Natural killer cell treated with Interleukin-12 subunit alpha and Interleukin-12 subunit beta and Interleukin-15 and Interleukin-18, amount 100 ng/mL, for 72 hours (primary cell): ENCODE measurements around the gene BTBD1. TPM values are rescaled to one million over a fixed set of nuclear protein-coding genes. Genes with fewer than 3 reads are reported as not detected.
"Not testable (repeated sequence)": the region's sequence is repeated elsewhere in the genome, so short reads cannot be mapped to it uniquely, and the experiment has no call there.

ENCODE experiments used
- ATAC-seq, 2 donors: fragments of 150-1000 bp; cut with Tn5 transposase in 1 of 2; sonication (Bioruptor Pico), chemical (Tn5 transposase) in 1 of 2; 2 replicates each; pipeline ENCODE4 v1.10.0; 2021
- DNase-seq: peaks from one replicate; pipeline ENCODE4 v3.0.0; 2022; ENCODE audit warnings: low spot score
- H3K27ac Mint-ChIP-seq, 2 donors: 1 replicate in 1 of 2; 2 replicates in 1 of 2; pipeline ENCODE4 v1.8.0; 2022; ENCODE audit warnings: mixed read lengths in 2 of 2, mild to moderate bottlenecking in 1 of 2, moderate library complexity in 1 of 2
- H3K27me3 Mint-ChIP-seq, 2 donors: 1 replicate in 1 of 2; 2 replicates in 1 of 2; pipeline ENCODE4 v1.8.0; 2022; ENCODE audit warnings: mixed read lengths in 2 of 2
- H3K36me3 Mint-ChIP-seq: one replicate; pipeline ENCODE4 v1.8.0; 2022; ENCODE audit warnings: mixed read lengths
- H3K4me1 Mint-ChIP-seq, 2 donors: 1 replicate in 1 of 2; 2 replicates in 1 of 2; pipeline ENCODE4 v1.8.0; 2022; ENCODE audit warnings: low read depth in 2 of 2, mixed read lengths in 2 of 2, mild to moderate bottlenecking in 1 of 2
- H3K4me3 Mint-ChIP-seq: one replicate; pipeline ENCODE4 v1.8.0; 2022; ENCODE audit warnings: mixed read lengths
- H3K9me3 Mint-ChIP-seq: 2 replicates; pipeline ENCODE4 v1.8.0; 2022; ENCODE audit warnings: mixed read lengths
- total RNA-seq, 2 donors: library from RNA; stranded (reverse); gene quantifications; one replicate each; pipeline ENCODE4 v1.2.3, GENCODE V29; 2022

BTBD1 gene
- total RNA-seq, 2 donors from 2014 or later: 63.3 to 71.9 TPM

GRCh38 chr15:83106994-83107840 lies 40.2 kb upstream of the BTBD1 start, which contains the start of gene TM6SF1:
Gene TM6SF1, plus strand, starts transcription at chr15:83107645. Its CDS starts 36 bp downstream, at chr15:83107681.
- H3K27me3 Mint-ChIP-seq: peaks cover 8% of the 10 kb centered on the region in 2 donors

GRCh38 chr15:83105440-83105839 lies 38.4 kb upstream of the BTBD1 start:
- ATAC-seq: no peak
- H3K9me3 Mint-ChIP-seq: no peaks in the 10 kb centered on the region
- peak overlapping the region; percentile 11 for H3K4me3 Mint-ChIP-seq

More at GRCh38 chr15:83106994-83107840, 40.2 kb upstream of the BTBD1 start, which contains the start of gene TM6SF1:
- Mint-ChIP-seq H3K4me1 (peaks cover 33% of the 10 kb centered on the region in 2 donors), H3K27ac (peak within 1 kb of the TSS; percentile 88 to 94), H3K36me3 (no peaks in the 10 kb centered on the region), H3K9me3 (no peaks in the 10 kb centered on the region), H3K4me3 (peak within 1 kb of the TSS; percentile 89)
- ATAC-seq: peak; percentile 67 to 76
- peak; percentile 70 for DNase-seq

GRCh38 chr15:83104141-83104540 lies 37.1 kb upstream of the BTBD1 start:
- Mint-ChIP-seq H3K4me3 (no peak overlapping the region), H3K4me1 (peaks cover 11 to 12% of the 10 kb centered on the region in 2 donors), H3K27me3 (peaks cover 22 to 26% of the 10 kb centered on the region in 2 donors), H3K27ac (no peak overlapping the region), H3K36me3 (no peaks in the 10 kb centered on the region), H3K9me3 (no peaks in the 10 kb centered on the region)
- ATAC-seq (no peak), DNase-seq (no peak)

More at GRCh38 chr15:83105440-83105839, 38.4 kb upstream of the BTBD1 start:
- H3K36me3 Mint-ChIP-seq: no peaks in the 10 kb centered on the region
- peak overlapping the region in 1 of 2 donors; percentile 2 for H3K27ac Mint-ChIP-seq
- peaks cover 16 to 18% of the 10 kb centered on the region in 2 donors for H3K27me3 Mint-ChIP-seq
- DNase-seq: no peak
- peaks cover 23 to 25% of the 10 kb centered on the region in 2 donors for H3K4me1 Mint-ChIP-seq

- DNase-seq (no peak), ATAC-seq (no peak)
- Mint-ChIP-seq H3K4me3 (no peak overlapping the region), H3K9me3 (no peaks in the 10 kb centered on the region), H3K4me1 (no peaks in the 10 kb centered on the region), H3K27ac (no peak overlapping the region), H3K27me3 (peaks cover 26 to 29% of the 10 kb centered on the region in 2 donors), H3K36me3 (peaks cover 4% of the 10 kb centered on the region)
These were observed 35.3 kb upstream of the BTBD1 start for GRCh38 chr15:83102346-83102745.

- Mint-ChIP-seq H3K4me1 (no peaks in the 10 kb centered on the region), H3K4me3 (no peak overlapping the region), H3K36me3 (peaks cover 4% of the 10 kb centered on the region), H3K27me3 (peaks cover 39% of the 10 kb centered on the region in 2 donors), H3K9me3 (no peaks in the 10 kb centered on the region), H3K27ac (no peak overlapping the region)
- no peak for ATAC-seq
- DNase-seq: no peak
These were observed 33.1 kb upstream of the BTBD1 start for GRCh38 chr15:83100097-83100646.

GRCh38 chr15:83099290-83099689 lies 32.2 kb upstream of the BTBD1 start:
- ATAC-seq: no peak
- no peak overlapping the region for H3K4me3 Mint-ChIP-seq
- no peak overlapping the region for H3K27ac Mint-ChIP-seq
- no peaks in the 10 kb centered on the region for H3K9me3 Mint-ChIP-seq
- peaks cover 4% of the 10 kb centered on the region for H3K36me3 Mint-ChIP-seq
- H3K27me3 Mint-ChIP-seq: peaks cover 38 to 39% of the 10 kb centered on the region in 2 donors
- DNase-seq: no peak
- no peaks in the 10 kb centered on the region for H3K4me1 Mint-ChIP-seq

- no peak overlapping the region for H3K27ac Mint-ChIP-seq
- no peak for DNase-seq
- no peak overlapping the region for H3K4me3 Mint-ChIP-seq
- peaks cover 32 to 35% of the 10 kb centered on the region in 2 donors for H3K27me3 Mint-ChIP-seq
- H3K9me3 Mint-ChIP-seq: no peaks in the 10 kb centered on the region
- no peaks in the 10 kb centered on the region for H3K4me1 Mint-ChIP-seq
- ATAC-seq: no peak
- H3K36me3 Mint-ChIP-seq: peaks cover 4% of the 10 kb centered on the region
These were observed 31.0 kb upstream of the BTBD1 start for GRCh38 chr15:83098079-83098478.

- H3K36me3 Mint-ChIP-seq: peaks cover 4% of the 10 kb centered on the region
- H3K9me3 Mint-ChIP-seq: no peaks in the 10 kb centered on the region
- ATAC-seq (no peak), DNase-seq (no peak)
- no peak overlapping the region for H3K27ac Mint-ChIP-seq
- H3K4me3 Mint-ChIP-seq: no peak overlapping the region
- H3K4me1 Mint-ChIP-seq: peaks cover 5% of the 10 kb centered on the region in 2 donors
- peaks cover 18 to 26% of the 10 kb centered on the region in 2 donors for H3K27me3 Mint-ChIP-seq
These were observed 27.5 kb upstream of the BTBD1 start for GRCh38 chr15:83094583-83094982.

- no peaks in the 10 kb centered on the region for H3K9me3 Mint-ChIP-seq
- peaks cover 5% of the 10 kb centered on the region in 2 donors for H3K4me1 Mint-ChIP-seq
- no peak for DNase-seq
- peak overlapping the region; percentile 30 for H3K4me3 Mint-ChIP-seq
- peak in 1 of 2 donors; percentile 62 for ATAC-seq
- H3K27ac Mint-ChIP-seq: peak overlapping the region in 1 of 2 donors; percentile 48
- H3K27me3 Mint-ChIP-seq: peaks cover 22 to 23% of the 10 kb centered on the region in 2 donors
- H3K36me3 Mint-ChIP-seq: no peaks in the 10 kb centered on the region
These were observed 25.4 kb upstream of the BTBD1 start for GRCh38 chr15:83092309-83092976.

GRCh38 chr15:83091965-83092308 lies 24.9 kb upstream of the BTBD1 start:
- H3K4me1 Mint-ChIP-seq, H3K9me3 Mint-ChIP-seq, ATAC-seq, H3K36me3 Mint-ChIP-seq, DNase-seq: not testable (repeated sequence)
- Mint-ChIP-seq H3K27me3 (peaks cover 20% of the 10 kb centered on the region in 2 donors), H3K4me3 (peak overlapping the region; percentile 30), H3K27ac (peak overlapping the region in 1 of 2 donors; percentile 48)

- H3K4me3 Mint-ChIP-seq: no peak overlapping the region
- peaks cover 10 to 11% of the 10 kb centered on the region in 2 donors for H3K27me3 Mint-ChIP-seq
- H3K9me3 Mint-ChIP-seq: no peaks in the 10 kb centered on the region
- H3K4me1 Mint-ChIP-seq: peaks cover 5% of the 10 kb centered on the region in 2 donors
- no peak for ATAC-seq
- no peak for DNase-seq
- no peaks in the 10 kb centered on the region for H3K36me3 Mint-ChIP-seq
- H3K27ac Mint-ChIP-seq: no peak overlapping the region
These were observed 23.4 kb upstream of the BTBD1 start for GRCh38 chr15:83090465-83090864.

GRCh38 chr15:83088876-83089275 lies 21.8 kb upstream of the BTBD1 start:
- Mint-ChIP-seq H3K9me3 (no peaks in the 10 kb centered on the region), H3K4me1 (peaks cover 5% of the 10 kb centered on the region in 2 donors), H3K27ac (no peak overlapping the region), H3K36me3 (no peaks in the 10 kb centered on the region), H3K27me3 (peaks cover 10 to 11% of the 10 kb centered on the region in 2 donors), H3K4me3 (no peak overlapping the region)
- no peak for DNase-seq
- no peak for ATAC-seq

GRCh38 chr15:83087576-83087975 lies 20.5 kb upstream of the BTBD1 start:
- Mint-ChIP-seq H3K4me1 (peaks cover 5% of the 10 kb centered on the region in 2 donors), H3K4me3 (no peak overlapping the region), H3K9me3 (no peaks in the 10 kb centered on the region), H3K36me3 (no peaks in the 10 kb centered on the region), H3K27ac (no peak overlapping the region), H3K27me3 (peaks cover 10 to 11% of the 10 kb centered on the region in 2 donors)
- ATAC-seq (no peak), DNase-seq (no peak)
